Hepatocyte (in vitro differentiated cells): Measurements from ENCODE around the gene GMPR. TPM values are rescaled to one million over a fixed set of nuclear protein-coding genes. Genes with fewer than 3 reads are reported as not detected.

ENCODE experiments used
- DNase-seq: peaks from one replicate; pipeline ENCODE4 v3.0.0-alpha.2; 2016; ENCODE audit warnings: low spot score
- H2AFZ ChIP-seq: fragments of 200-600 bp; sonication (generic); 2 replicates; pipeline ENCODE4 v1.6.0; 2016; ENCODE audit warnings: antibody characterized with exemption, mild to moderate bottlenecking
- H3K27ac ChIP-seq: fragments of 200-600 bp; sonication (generic); 2 replicates; pipeline ENCODE4 v1.5.1; 2016; ENCODE audit warnings: mild to moderate bottlenecking
- H3K27me3 ChIP-seq: fragments of 200-600 bp; sonication (generic); 2 replicates; pipeline ENCODE4 v1.6.1; 2016
- H3K36me3 ChIP-seq: fragments of 200-600 bp; sonication (generic); replicated peaks from 2 replicates; pipeline ENCODE4 v1.5.1; 2016; ENCODE audit warnings: low read depth; ENCODE audit not compliant: insufficient read depth
- H3K4me1 ChIP-seq: fragments of 200-600 bp; sonication (generic); 2 replicates; pipeline ENCODE4 v1.5.1; 2016; ENCODE audit warnings: mild to moderate bottlenecking, moderate library complexity; ENCODE audit not compliant: insufficient read depth
- H3K4me2 ChIP-seq: fragments of 200-600 bp; sonication (generic); 2 replicates; pipeline ENCODE4 v1.6.0; 2016
- H3K4me3 ChIP-seq: fragments of 200-600 bp; sonication (generic); 2 replicates; pipeline ENCODE4 v1.5.1; 2016; ENCODE audit warnings: mild to moderate bottlenecking
- H3K79me2 ChIP-seq: fragments of 200-600 bp; sonication (generic); 2 replicates; pipeline ENCODE4 v1.6.0; 2017; ENCODE audit warnings: mild to moderate bottlenecking
- H3K9me2 ChIP-seq: fragments of 200-600 bp; sonication (generic); replicated peaks from 2 replicates; pipeline ENCODE4 v1.6.0; 2017; ENCODE audit warnings: mild to moderate bottlenecking; ENCODE audit not compliant: insufficient read depth
- H3K9me3 ChIP-seq: fragments of 200-600 bp; sonication (generic); 2 replicates; pipeline ENCODE4 v1.5.1; 2016; ENCODE audit warnings: low read depth, mild to moderate bottlenecking
- H4K20me1 ChIP-seq: fragments of 200-600 bp; sonication (generic); 2 replicates; pipeline ENCODE4 v1.6.0; 2016; ENCODE audit warnings: mild to moderate bottlenecking; ENCODE audit not compliant: insufficient read depth, poor library complexity, severe bottlenecking
- EZH2 ChIP-seq: fragments of 200-600 bp; sonication (generic); IDR thresholded peaks from 2 replicates; pipeline ENCODE4 v1.6.1; 2016; ENCODE audit warnings: antibody characterized with exemption, mild to moderate bottlenecking, borderline replicate concordance
- EZH2phosphoT487 ChIP-seq: fragments of 200-600 bp; sonication (generic); IDR thresholded peaks from one replicate; pipeline ENCODE4 v1.6.1; 2018; ENCODE audit warnings: antibody characterized with exemption, mild to moderate bottlenecking, low read depth, moderate library complexity; ENCODE audit not compliant: unreplicated experiment, severe bottlenecking
- WGBS: methylation state at CpG from one replicate; pipeline ENCODE4 v1.1.6; 2016; ENCODE audit warnings: low lambda C conversion rate; ENCODE audit errors: missing lambda C conversion rate; 5-methylcytosine and 5-hydroxymethylcytosine counted together
- polyA plus RNA-seq: library from polyadenylated mRNA; unstranded; fragments of >200 nt; fragmentation: Nextera tagmentation; extraction: Ambion mirVana; gene quantifications from 2 replicates; pipeline ENCODE4 v1.2.1, GENCODE V29; 2016
- total RNA-seq: library from RNA; depleted of rRNA; stranded (reverse); fragments of >200 nt; gene quantifications from 2 replicates; pipeline ENCODE4 v1.2.3, GENCODE V29; 2014
- TF ChIP-seq, protein P1 (sequence below): fragments of 200-600 bp; sonication (generic); IDR thresholded peaks from 2 replicates; pipeline ENCODE4 v1.5.1; 2016; ENCODE audit warnings: antibody characterized with exemption, mild to moderate bottlenecking; ENCODE audit not compliant: poor library complexity

GMPR gene
- total and polyA plus RNA-seq, 2 experiments from 2014 or later = 6.1 to 16.5 TPM

DNA sequence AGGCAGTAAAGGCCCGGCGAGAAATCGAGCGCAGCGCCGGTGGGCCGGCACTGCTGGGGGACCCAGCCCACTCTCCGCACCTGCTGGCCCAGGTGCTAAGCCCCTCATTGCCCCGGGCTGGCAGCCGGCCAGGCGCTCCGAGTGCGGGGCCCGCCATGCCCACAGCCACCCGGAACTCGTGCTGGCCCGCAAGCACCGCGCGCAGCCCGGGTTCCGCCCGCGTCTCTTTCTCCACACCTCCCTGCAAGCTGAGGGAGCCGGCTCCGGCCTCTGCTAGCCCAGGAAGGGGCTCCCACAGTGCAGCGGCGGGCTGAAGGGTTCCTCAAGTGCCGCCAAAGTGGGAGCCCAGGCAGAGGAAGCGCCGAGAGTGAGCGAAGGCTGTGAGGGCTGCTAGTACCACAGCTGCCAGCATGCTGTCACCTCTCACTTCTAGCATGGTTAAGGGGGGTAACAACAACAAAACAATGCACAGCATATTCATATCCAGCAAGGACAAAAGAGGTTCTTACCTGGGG lies 11.3 kb upstream of the GMPR start:
- no peak for DNase-seq
- TF ChIP-seq EZH2 = no peak
- TF ChIP-seq, protein P1, sequence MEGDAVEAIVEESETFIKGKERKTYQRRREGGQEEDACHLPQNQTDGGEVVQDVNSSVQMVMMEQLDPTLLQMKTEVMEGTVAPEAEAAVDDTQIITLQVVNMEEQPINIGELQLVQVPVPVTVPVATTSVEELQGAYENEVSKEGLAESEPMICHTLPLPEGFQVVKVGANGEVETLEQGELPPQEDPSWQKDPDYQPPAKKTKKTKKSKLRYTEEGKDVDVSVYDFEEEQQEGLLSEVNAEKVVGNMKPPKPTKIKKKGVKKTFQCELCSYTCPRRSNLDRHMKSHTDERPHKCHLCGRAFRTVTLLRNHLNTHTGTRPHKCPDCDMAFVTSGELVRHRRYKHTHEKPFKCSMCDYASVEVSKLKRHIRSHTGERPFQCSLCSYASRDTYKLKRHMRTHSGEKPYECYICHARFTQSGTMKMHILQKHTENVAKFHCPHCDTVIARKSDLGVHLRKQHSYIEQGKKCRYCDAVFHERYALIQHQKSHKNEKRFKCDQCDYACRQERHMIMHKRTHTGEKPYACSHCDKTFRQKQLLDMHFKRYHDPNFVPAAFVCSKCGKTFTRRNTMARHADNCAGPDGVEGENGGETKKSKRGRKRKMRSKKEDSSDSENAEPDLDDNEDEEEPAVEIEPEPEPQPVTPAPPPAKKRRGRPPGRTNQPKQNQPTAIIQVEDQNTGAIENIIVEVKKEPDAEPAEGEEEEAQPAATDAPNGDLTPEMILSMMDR = no peak
- no peak for TF ChIP-seq EZH2phosphoT487
- no peaks in the 10 kb centered on the region for H3K9me3 ChIP-seq
- H3K36me3 ChIP-seq = no peaks in the 10 kb centered on the region
- no peaks in the 10 kb centered on the region for H3K79me2 ChIP-seq
- H3K27me3 ChIP-seq = no peaks in the 10 kb centered on the region
- no peak overlapping the region for H3K27ac ChIP-seq
- H4K20me1 ChIP-seq = no peaks in the 10 kb centered on the region
- WGBS = 95% methylated on average over 24 of the region's 32 CpGs
- no peak overlapping the region for H3K4me2 ChIP-seq
- H3K4me3 ChIP-seq = no peak overlapping the region
- no peak overlapping the region for H2AFZ ChIP-seq
- H3K4me1 ChIP-seq = peaks cover 10% of the 10 kb centered on the region
- H3K9me2 ChIP-seq = no peaks in the 10 kb centered on the region

DNA sequence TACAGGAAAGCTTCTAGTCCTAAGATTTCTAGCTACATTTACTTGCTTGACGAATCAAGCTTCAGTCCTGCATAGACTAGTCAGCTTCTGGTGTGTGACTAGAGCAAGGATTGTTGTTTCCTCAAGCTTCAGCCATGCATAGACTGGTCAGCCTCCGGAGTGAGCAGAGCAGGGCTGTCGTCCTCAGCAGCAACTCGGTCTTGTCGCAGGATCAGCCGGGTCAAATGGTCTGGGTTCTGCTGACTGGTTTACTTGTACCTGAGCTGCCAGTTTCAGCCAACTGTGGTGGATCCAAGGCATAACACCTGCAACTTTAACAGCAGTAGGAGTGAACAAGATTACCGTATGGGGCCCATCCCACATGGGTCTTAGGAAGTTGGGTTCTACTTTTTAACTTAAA lies 10.8 kb upstream of the GMPR start:
- Histone ChIP-seq H2AFZ (no peak overlapping the region), H3K4me2 (no peak overlapping the region), H3K9me3 (no peaks in the 10 kb centered on the region), H3K9me2 (no peaks in the 10 kb centered on the region), H3K36me3 (no peaks in the 10 kb centered on the region), H3K27me3 (no peaks in the 10 kb centered on the region), H4K20me1 (no peaks in the 10 kb centered on the region), H3K27ac (no peak overlapping the region), H3K79me2 (no peaks in the 10 kb centered on the region), H3K4me3 (no peak overlapping the region), H3K4me1 (peaks cover 10% of the 10 kb centered on the region)
- WGBS = 72% methylated on average over 7 of the region's 7 CpGs
- no peak for DNase-seq
- no peak for TF ChIP-seq EZH2
- no peak for TF ChIP-seq EZH2phosphoT487
- TF ChIP-seq, protein P1 = no peak

DNA sequence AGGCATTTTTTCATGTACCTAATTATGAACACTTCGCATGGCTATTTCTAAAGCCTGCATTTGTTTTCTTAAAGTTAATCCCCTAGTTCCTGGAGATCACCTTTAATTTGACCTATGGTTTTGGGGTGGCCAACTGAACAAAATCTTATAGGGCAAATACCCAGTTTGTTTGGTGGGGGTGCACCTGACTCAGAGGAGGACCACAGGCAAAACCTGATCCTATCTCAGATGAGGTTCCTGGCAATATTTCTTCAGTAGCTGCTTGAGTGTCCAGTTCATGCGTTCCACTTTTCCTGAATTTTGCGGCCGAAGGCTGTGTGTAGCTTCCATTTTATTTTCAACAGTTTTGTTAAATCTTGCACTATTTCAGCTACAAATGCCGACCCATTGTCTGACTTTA lies 10.3 kb upstream of the GMPR start:
- no peaks in the 10 kb centered on the region for H3K9me2 ChIP-seq
- no peak for TF ChIP-seq EZH2
- TF ChIP-seq, protein P1 = no peak
- TF ChIP-seq EZH2phosphoT487 = no peak
- H3K36me3 ChIP-seq = no peaks in the 10 kb centered on the region
- H3K4me1 ChIP-seq = peaks cover 10% of the 10 kb centered on the region
- no peak overlapping the region for H2AFZ ChIP-seq
- no peaks in the 10 kb centered on the region for H3K27me3 ChIP-seq
- 91% methylated on average over 5 of the region's 5 CpGs for WGBS
- H3K9me3 ChIP-seq = no peaks in the 10 kb centered on the region
- no peak overlapping the region for H3K4me3 ChIP-seq
- no peak overlapping the region for H3K27ac ChIP-seq
- no peaks in the 10 kb centered on the region for H4K20me1 ChIP-seq
- H3K79me2 ChIP-seq = no peaks in the 10 kb centered on the region
- DNase-seq = no peak
- no peak overlapping the region for H3K4me2 ChIP-seq
